ENCODE measurements around the gene SPATS2.
A peak's percentile ranks its signal among the peaks of the same experiment; 100 is the strongest.
"Not testable (repeated sequence)": the region's sequence is repeated elsewhere in the genome, so short reads cannot be mapped to it uniquely, and the experiment has no call there.

The SPATS2 gene

DNA sequence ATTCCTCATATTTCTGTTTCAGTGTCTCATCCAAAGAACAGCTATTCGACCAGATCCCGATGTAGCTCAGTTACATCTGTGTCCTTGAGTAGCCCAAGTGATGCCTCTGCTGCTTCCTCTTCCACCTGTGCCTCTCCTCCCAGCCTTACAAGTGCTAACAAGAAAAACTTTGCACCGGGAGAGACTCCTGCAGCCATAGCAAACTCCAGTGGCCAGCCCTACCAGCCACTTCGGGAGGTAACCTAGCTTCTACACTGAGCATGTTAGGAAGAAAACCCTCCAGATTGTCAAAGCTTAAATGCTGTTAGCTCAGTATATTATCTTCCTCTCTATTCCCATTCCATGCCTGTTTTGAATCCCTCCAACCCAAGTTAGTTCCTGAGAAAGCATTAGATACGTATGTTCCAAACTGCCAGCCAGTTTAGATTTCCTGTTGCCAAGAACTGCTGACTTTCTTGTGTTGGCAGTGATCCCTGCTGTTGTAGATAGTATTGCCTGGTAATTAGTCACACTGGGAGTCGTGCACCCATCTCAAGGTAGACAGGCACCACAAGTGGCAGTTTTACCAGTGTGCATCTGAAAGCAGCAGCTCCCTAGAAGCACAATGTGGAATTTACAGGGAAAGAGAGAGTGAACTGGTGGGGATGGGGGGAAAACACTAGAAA is 157.5 kb downstream of the SPATS2 start:
- DNase-seq: no peak

DNA sequence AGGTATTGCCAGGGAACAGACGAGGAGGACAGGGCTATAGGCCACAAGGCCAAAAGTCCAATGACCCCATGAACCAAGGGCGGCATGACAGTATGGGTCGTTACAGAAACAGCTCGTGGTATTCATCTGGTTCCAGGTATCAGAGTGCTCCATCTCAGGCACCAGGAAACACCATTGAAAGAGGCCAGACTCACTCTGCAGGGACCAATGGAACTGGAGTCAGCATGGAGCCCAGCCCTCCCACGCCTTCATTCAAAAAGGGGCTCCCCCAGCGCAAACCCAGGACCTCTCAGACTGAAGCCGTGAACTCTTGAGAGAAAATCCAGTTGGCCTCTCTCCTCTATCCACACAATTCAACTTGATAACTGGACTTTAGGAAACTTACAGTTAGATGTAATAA is 158.7 kb downstream of the SPATS2 start:
- no peak for DNase-seq

DNA sequence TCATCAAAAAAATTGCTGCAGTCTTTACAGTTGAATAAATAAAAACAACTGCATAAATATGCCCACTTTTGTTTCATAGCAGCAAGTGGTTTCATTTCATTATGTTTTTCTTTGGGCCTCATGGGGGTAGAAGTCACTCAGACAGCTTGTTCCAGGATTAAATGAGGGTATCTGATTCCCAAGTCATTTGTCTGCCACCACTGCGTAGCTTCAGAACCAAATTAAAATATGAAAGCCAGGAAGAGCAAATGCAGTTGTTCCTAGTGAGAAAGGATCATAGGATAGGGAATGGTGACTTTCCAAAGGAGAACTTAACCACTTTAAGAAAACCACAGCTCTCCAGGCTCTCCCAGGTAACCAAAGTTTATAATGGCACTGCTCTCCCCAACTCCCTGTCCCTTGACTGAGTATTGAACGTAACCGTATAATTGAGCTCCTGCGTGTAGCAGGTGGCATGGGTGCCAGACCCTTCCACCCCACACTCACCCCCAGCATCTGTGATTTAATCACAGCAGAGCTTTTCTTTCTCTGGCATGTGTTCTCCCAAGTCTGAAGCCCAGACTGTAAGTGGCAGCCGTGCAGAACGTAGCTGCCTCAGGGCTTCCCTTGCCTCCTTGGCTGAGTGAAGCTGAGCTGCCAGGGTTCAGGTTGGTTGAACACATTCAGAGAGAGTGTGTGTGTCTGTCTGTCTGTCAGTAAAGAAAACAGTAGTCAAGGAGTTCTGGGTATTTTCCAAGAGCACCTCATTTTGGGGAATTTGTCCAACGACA is 160.3 kb downstream of the SPATS2 start:
- DNase-seq: no peak

DNA sequence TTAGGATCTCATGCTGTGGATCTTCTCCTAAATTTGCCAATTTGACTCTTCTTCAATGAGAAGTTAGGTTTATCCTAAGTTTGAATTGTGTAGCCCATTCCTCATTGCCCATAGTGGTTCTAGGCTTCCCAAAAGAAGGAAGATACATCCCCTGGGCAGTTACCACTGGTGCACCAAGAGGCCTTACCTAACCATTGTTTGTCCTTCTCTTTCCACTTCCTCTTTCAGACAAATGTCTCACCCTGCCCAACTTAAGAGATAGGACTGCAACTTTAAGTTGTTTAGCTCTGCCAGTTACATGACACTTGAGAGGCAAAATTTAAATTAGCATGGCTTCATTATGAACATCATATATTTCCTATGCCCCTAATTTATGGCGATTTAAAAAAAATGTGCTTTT is 162.2 kb downstream of the SPATS2 start:
- peak; percentile 33 to 41 for DNase-seq

DNA sequence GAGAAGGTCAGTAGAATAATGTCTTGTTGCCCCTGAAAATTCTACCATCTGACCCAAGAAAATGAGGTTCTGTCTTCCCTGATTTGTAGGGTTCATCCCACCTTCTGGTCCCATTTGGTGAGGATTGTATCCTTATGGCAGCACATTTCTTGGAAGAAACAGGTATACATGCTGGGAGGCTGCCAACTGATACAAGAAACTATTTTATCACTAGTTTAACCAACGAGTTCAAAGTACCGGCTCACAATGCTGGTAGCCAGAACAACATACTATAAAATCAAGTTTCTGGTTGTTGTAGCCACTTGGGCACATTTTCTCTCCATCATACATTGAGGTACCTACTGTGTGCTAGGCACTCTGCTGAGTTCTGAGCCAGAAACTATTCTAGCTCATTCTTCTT is 164.5 kb downstream of the SPATS2 start:
- DNase-seq: no peak

DNA sequence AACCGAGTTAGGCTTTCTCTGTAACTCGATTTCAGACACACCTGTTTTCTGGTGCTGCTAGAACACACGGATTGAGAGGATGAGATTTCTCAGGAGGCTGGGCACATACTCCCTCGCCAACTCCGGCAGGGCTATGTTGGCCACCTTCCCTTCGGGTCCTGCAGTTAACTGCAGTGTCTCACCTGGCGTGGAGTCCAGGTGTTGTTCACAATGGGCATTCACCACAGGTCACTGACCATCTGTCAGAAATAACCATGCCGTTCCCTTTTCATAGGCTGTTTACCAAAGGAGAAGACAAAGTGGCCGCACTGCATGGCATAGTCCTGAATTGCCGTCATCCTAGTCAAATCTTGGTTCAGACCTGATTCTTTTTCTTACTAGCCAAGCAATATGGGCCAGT is 166.1 kb downstream of the SPATS2 start:
- no peak for DNase-seq

DNA sequence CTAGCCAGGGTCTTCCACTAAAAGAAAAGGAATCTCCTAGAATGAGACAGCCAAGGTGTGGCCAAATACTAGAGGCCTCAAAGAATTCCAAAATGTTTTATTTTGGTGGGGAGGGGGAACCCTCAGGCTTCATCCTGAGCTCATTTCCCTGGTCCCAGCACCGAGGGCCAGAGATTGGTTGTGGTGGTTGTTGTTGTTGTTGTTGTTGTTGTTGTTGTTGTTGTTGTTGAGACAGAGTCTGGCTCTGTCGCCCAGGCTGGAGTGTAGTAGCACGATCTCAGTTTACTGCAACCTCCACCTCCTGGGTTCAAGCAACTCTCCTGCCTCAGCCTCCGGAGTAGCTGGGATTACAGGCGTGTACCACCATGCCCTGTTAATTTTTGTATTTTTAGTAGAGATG is 166.9 kb downstream of the SPATS2 start:
- not testable (repeated sequence) for DNase-seq

DNA sequence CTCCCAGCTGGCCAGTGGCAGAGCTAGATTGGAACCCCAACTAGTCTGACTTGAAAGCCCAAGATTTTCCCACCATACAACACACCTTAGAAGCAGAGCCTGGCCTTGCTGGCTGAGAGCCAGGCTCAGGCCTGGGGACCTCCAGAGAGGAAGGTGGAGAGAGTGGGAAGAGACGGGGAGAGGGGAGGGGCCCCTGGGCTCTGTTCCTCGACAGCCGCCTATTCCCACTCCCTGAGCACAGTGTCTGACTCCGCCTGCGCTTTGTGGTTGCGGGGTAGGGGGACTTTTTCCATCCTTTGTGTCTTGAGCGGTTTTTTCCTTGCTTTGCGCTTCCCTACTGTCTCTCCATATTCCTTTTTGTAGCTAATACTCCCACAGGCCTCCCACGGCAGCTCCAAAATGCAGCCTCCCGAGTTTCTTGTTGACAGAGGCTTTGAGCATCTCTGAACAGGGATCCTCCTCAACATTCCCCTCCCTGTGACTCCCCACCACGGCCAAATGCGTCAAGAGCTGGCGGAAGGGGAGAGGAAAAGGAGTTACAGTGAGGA is 167.5 kb downstream of the SPATS2 start:
- DNase-seq: no peak

DNA sequence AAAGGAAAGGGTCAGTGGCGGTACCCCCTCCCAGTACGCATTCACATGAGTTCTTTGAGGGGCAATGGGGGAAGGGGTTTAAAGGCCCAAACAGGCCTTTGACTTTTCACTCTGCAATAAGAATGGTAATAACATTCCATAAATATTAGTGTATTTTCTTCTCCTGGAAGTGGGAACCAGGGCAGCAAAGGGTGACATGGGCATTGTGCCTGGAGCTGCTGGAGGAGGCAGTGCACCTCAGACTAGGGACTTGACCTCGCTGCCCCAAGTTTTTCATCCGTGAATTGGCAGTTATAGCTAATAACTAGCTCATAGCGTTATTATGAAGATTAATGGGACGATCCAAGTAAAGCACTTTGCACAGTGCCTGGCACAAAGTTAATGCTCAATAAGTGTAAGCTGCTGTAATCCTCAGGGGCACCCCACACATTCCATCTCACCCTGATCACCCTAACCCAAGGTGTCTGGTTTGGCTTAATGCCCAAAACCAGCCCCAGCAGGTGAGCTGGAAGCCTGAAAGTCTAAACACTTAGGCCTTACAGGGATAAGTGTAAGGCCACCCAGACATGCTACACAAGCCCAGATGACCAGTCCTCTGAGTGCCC is 168.8 kb downstream of the SPATS2 start:
- DNase-seq: no peak

DNA sequence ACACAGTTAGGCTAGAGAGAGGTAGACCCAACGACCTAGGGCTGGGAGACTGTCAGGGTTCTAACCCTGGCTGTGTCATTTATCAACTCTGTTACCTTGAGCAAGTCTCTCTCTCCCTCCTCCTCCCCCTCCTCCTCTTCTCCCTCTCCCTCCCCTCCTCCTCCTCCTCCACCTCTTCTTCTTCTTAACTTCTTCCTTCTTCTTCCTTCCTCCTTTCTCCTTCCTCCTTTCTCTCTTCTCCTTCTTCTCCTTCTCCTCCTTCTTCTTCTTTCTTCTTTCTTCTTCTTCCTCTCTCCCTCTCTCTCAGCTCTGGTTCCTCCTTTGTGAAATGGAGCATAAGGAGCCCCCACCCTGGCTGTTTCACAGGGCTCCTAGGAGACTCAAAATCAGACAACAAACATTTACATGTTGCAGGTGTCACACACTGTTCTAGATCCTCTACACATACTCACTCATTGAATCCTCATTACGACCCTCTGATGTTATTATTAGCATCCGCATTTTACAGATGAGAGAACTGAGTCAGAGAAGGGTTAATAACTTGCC is 169.3 kb downstream of the SPATS2 start:
- no peak for DNase-seq

DNA sequence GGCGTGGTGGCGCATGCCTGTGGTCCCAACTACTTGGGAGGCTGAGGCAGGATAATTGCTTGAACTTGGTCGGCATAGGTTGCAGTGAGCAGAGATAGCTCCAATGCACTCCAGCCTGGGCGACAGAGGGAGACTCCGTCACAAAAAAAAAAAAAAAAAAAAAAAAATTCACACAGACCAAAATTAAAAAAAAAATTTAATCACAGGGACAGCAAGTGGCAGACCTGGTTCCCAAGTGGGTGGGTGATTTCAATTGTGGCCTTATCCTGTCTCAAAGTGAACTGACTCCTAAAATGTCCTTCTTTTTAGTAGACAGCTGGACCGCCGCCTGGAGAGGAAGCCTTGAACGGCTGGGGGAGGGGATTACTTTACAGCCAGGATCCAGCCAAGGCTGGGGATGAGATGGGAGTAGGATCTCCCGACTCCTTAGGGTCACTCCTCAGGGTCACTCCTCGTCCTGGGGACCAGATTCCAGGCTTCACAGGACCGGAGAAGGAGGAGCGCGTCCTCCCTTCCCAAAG is 170.0 kb downstream of the SPATS2 start:
- no peak for DNase-seq

DNA sequence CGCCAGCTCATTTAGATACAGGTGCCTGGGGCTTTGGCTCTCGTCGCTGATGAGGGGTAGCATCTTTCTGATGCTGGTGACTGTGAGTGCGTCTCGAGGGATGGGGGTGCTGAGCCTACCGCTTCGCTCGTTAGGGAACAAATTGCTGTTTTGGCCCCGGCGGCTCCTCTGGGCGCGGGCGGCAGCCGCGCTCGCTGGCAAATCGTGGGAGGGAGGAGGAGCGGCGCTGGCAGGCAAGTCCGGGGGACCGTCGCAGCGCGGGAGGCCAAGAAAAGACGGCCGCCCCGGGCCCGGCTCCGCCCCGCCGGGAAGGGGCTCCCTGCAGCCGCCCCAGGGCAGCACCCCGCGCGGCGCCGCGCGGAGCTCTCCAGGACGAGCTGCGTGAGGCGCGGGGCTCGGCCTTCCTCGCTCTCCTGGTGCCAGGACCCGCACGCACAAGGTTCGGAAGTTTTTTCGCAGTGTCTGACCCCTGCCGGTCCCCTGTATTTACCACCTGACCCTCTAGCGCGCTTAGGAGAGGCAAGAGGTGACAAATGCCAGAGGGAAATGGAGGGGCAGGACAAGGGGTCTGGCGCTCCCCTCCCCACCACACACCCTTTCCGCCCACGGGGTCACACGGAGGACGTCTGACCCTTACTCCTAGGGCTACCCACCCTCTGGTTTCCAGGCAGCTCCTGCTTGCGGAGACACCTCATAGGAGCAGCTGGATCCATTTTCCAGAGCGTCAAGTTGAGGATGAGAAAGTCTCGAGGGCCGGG is 170.7 kb downstream of the SPATS2 start:
- peak in 1 of 2 donors; percentile 41 for DNase-seq

DNA sequence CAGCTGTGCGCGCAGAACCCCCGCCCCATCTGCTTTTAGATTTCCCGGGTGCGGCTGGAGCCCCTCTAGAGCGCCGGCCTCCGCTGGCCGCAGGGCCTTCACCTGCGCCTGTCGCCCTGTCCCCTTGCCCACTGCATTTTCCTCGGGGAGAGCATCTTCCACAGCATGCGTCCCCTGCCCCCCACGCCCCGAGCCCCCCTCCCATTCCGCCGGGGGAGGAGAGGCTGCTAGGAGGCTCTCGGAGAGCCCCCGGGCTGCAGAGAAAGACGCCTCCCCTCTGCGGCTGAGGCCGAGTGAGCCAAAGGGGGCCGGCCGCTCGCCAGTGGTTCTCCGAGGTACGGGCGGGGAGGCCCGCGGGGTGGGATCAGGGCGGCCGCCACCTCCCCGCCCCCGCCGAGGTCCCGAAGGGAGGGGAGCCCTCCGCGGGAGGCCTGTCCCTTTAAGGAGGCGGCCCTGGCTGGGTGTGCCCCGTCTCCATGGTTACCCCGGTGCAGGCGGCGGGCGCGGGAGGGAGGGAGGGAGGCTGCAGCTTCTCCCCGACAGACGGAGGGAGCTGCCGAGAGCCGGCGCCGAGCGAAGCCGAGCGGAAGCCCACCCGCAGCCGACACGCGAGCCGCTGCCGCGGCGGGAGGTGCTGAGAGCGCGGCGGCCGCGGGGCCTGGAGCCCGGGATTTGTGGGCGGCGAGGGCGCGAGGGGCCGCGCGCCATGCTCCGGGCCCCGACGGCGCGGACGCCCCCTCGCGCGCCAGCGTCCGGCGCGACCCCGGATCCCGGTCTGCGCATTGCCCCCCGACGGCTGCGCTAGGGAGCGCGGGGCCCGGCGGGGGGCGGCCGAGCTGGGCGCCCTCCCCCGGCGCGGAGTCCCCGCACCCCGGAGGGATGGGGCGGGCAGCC is 171.5 kb downstream of the SPATS2 start, which contains the start of gene KCNH3:
Gene KCNH3 (plus strand): TSS at position 521 of the 894 bp plus-strand sequence. CDS start 387 bp downstream, outside the sequence.
- DNase-seq: peak; percentile 45 to 65

DNA sequence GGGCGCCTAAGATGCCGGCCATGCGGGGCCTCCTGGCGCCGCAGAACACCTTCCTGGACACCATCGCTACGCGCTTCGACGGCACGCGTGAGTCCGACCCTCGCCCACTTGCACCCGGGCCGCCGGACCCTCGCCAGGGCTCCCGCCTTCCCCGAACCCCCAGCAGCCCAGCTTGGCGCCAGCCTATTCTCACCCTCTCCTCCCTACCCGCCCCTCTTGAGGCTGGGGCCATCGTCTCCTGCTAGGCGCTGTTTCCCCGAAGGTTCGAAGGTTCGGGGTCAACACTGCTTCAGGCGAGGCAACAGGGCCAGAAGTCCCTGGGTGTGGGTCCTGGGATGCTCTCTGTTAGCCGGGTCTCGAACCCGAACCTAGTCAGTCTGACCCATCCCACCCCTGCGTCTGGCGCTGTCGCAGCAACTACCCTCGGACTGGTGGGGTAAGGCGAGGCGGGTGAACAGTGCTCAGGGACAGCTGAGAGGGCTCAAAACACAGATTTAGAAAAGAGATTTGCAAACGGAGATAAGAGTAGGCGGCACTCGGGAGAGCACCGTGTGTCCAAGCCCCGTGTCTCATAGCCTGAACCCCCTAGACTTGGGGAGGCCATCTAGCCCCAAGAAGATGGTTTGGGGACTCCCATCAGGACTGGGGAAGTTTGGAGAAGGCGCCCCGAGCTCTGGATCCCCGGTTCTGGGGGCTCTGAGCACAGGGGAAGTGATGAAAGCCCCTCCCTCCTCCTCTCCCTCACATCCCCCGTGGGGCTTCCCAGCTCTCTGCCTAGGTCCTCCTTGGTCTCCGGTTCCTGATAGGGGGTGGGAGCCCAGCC is 172.4 kb downstream of the SPATS2 start:
- no peak for DNase-seq

DNA sequence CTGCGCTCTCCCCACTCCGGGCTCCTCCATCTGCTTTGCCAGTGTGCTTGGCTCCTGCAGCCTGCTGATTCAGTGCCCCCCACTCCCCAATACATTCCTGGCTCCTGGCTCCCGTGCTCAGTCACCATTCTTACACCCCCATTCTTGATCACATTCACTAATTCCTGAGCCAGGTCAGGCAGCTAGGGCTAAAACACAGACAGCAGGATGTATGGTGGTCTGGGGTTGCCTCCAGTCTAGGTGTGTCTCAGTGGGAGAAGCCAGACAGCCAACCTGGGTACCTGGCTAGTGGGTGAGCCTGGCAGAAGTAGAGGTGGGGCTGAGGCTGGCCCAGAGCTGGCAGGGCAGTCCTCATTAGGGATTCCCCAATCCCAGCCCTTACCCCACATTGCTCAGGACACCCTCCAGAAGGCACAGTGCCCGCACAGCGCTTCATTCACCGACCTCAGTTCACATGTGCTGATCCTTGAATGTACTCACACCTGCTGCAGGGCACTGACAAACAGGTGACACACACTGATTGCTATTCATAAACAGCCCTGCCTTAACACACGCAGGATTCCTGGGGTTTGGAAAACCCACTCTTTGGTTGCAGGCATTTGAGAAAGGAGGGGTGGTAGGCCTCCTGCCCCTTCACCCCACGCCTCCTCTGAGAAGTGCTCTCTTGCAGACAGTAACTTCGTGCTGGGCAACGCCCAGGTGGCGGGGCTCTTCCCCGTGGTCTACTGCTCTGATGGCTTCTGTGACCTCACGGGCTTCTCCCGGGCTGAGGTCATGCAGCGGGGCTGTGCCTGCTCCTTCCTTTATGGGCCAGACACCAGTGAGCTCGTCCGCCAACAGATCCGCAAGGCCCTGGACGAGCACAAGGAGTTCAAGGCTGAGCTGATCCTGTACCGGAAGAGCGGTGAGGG is 173.2 kb downstream of the SPATS2 start:
- DNase-seq: no peak

DNA sequence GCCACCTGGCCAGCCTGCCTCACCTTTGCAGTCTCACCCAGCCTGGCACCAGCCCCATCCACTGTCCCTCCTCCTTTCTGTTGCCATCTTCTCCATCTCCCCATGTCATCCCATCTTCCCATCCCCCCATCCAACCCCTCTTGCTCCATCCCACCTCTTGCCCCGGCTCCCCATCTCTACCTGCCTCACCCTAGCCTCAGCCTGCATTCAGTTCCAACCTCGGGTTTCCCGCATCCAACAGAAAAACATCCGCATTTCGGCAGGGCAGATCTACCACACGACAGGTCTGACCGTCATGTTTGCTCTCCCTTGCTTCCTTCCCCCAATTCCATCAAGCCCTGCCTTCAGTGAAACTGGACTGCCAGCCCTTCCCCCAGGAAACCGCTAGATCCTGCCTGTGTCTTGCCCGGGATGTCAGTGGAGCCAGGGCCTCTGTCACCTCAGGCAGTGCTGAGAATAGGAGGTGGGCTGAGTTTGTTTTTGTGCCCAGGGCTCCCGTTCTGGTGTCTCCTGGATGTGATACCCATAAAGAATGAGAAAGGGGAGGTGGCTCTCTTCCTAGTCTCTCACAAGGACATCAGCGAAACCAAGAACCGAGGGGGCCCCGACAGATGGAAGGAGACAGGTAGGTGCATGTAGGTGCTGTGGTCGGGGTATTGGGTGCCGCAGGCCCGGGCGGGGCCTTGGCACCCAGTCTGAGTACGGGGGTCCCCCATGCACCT is 174.0 kb downstream of the SPATS2 start:
- no peak for DNase-seq

DNA sequence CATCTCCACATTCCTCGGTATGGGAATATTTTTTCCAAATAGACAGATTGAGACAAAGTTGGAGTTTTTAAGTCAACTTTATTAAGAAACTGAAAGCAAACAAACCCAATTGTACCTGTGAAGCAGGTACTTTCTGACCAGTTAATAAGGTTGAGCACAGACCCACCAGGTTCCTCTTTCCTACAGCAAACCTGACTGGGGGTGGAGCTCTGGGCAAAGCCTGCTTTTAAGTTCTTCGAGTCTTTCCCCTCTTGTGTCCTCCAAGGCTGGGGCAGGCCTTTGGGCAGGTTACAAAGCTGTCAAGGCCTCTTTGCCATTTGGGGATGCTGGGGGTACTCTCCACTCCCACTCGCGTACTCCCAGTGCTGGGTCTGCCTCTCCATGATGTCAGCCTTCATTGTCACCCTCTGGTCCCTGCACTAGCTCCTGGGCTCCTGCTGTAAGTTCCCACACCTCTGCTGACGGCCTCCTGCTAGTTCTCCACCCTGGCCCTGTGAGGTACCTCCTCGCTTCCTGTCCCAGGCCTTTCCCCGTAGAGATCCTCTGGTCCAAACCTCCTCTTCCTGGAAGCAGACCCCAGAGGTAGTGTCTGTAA is 174.7 kb downstream of the SPATS2 start:
- no peak for DNase-seq

DNA sequence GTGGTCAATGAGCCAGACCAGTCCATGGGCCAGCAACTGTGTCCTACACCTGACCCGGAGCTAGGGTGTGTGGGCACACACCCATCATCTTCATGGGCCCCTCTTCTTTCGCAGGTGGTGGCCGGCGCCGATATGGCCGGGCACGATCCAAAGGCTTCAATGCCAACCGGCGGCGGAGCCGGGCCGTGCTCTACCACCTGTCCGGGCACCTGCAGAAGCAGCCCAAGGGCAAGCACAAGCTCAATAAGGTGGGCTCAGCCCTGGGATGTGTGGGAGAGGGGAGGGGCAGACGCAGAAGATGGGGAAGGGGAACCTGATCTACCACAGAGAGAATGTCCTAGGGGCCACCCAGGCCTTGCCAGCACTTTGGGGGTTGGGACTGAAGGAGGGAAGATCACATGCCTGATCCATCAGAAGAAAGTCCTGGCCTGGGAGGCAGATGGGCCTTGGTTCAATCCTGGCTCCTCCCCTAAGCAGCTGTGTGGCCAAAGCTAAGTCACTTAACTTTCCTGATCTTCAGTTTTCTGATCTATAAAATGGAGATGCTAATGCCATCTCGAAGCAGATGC is 175.4 kb downstream of the SPATS2 start:
- DNase-seq: no peak

All from inflammatory macrophage treated with lipopolysaccharide for 1 hour (primary cell).